ENCODE data around the gene TFPI2. TPM values are rescaled to one million over a fixed set of nuclear protein-coding genes. Genes with fewer than 3 reads are reported as not detected.

The TFPI2 gene
- total RNA-seq, 1 donor = 97.3 TPM

DNA sequence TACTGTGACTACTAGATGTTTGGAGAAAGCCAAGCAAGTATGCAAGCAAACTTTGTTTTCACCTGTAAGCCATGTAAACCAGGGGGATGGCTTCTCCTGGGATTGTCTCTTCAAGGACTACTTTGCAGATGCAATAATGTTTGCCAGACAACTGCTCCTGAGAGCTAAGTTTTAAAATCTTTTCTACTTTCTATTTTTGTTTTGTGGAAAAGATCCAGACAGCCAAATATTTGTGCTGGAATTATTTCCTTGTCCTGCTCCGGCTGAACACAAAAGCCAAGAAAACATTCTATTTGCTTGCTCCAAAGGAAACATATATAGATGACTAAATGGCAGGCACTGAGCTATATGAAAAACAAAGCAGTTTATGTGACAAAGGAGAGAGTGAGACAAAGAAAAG, 51.6 kb downstream of the TFPI2 start:
- H3K4me3 ChIP-seq (ENCODE audit: low read depth, low read length) = no peak overlapping the region
- no peak for TF ChIP-seq CTCF (IDR thresholded peaks at IDR 0.05; ENCODE audit: insufficient read depth, low read length)
- DNase-seq (ENCODE audit: low read depth) = peak; percentile 22

- no peak for TF ChIP-seq CTCF (IDR thresholded peaks at IDR 0.05; ENCODE audit: insufficient read depth, low read length)
- no peak for DNase-seq (ENCODE audit: low read depth)
- H3K4me3 ChIP-seq (ENCODE audit: low read depth, low read length) = no peak overlapping the region
These were observed 53.3 kb downstream of the TFPI2 start for GRCh38 chr7:93837245-93837644.

GRCh38 chr7:93836116-93836515, 54.4 kb downstream of the TFPI2 start:
- DNase-seq (ENCODE audit: low read depth) = peak; percentile 75
- H3K4me3 ChIP-seq (ENCODE audit: low read depth, low read length) = no peak overlapping the region
- TF ChIP-seq CTCF (IDR thresholded peaks at IDR 0.05; ENCODE audit: insufficient read depth, low read length) = no peak

DNA sequence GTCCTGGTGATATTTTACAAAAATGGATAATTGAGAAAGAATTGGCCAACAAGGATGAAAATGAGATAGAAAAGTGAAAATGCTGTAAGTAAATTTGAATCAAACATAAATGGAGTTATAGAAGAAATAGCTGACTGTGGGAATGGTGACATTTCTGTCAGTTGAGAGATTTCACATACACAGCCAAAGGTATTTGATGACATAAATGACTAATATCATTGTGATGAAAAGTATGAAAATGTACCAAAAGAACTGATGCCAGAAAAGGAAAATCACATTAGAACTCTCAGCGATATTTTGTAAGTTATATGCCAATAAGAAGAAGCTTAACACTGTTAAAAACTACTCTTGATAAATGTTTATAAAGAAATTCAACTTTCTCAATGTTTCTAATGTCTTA, 54.9 kb downstream of the TFPI2 start:
- peak; percentile 50 for DNase-seq (ENCODE audit: low read depth)

More for the DNA sequence above, 54.9 kb downstream of the TFPI2 start:
- no peak overlapping the region for H3K4me3 ChIP-seq (ENCODE audit: low read depth, low read length)
- TF ChIP-seq CTCF (IDR thresholded peaks at IDR 0.05; ENCODE audit: insufficient read depth, low read length) = no peak

Small RNAs within 50 kb of the gene (small RNA-seq; reads per million reads assigned to genes)
- not detected for gene AC002076.2

Other genes starting within 250 kb of the TFPI2 start
- gene GNGT1, start 15.8 kb upstream of the TFPI2 start, total RNA-seq (ENCODE audit: low replicate concordance) = not detected in 2 replicates
- 37.0 and 56.9 TPM in 2 replicates for gene GNG11, start 31.0 kb upstream of the TFPI2 start, total RNA-seq (ENCODE audit: low replicate concordance)
- 48.3 and 60.8 TPM in 2 replicates for gene BET1, start 113.6 kb upstream of the TFPI2 start, total RNA-seq (ENCODE audit: low replicate concordance)